C4-2B (cell line): ENCODE measurements around the gene RRP12.

Source experiments
- CTCF ChIP-seq: fragments of 450-650 bp; conservative IDR thresholded peaks from 2 replicates; pipeline ENCODE4 v1.5.1; 2017; ENCODE audit warnings: mild to moderate bottlenecking
- ZFX ChIP-seq: fragments of 450-650 bp; IDR thresholded peaks from 2 replicates; pipeline ENCODE4 v1.6.1; 2017

GRCh38 chr10:97318772-97319651 lies 82.1 kb downstream of the RRP12 start, which contains the start of gene FRAT1:
- TF ChIP-seq CTCF, result no peak
- TF ChIP-seq ZFX, result no peak
